ENCODE results near the gene TAC3. TPM values are rescaled to one million over a fixed set of nuclear protein-coding genes. Genes with fewer than 3 reads are reported as not detected.
A peak's percentile ranks its signal among the peaks of the same experiment; 100 is the strongest.

Gene TAC3
- total RNA-seq, 1 donor from 2014 or later: 0.51 TPM

- peaks cover 34% of the 10 kb centered on the region for H3K27me3 Mint-ChIP-seq (ENCODE audit: low read depth)
- no peak overlapping the region for H3K4me3 Mint-ChIP-seq
- no peaks in the 10 kb centered on the region for H3K9me3 Mint-ChIP-seq
- H3K27ac Mint-ChIP-seq (ENCODE audit: unreplicated experiment): no peak overlapping the region
- peaks cover 17% of the 10 kb centered on the region for H3K4me1 Mint-ChIP-seq
- TF ChIP-seq, protein P1, sequence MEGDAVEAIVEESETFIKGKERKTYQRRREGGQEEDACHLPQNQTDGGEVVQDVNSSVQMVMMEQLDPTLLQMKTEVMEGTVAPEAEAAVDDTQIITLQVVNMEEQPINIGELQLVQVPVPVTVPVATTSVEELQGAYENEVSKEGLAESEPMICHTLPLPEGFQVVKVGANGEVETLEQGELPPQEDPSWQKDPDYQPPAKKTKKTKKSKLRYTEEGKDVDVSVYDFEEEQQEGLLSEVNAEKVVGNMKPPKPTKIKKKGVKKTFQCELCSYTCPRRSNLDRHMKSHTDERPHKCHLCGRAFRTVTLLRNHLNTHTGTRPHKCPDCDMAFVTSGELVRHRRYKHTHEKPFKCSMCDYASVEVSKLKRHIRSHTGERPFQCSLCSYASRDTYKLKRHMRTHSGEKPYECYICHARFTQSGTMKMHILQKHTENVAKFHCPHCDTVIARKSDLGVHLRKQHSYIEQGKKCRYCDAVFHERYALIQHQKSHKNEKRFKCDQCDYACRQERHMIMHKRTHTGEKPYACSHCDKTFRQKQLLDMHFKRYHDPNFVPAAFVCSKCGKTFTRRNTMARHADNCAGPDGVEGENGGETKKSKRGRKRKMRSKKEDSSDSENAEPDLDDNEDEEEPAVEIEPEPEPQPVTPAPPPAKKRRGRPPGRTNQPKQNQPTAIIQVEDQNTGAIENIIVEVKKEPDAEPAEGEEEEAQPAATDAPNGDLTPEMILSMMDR (conservative IDR thresholded peaks at IDR 0.05): no peak
- no peaks in the 10 kb centered on the region for H3K36me3 Mint-ChIP-seq (ENCODE audit: low read depth)
- DNase-seq (ENCODE audit: low read depth, low spot score): no peak
These were observed 4.6 kb downstream of the TAC3 start for GRCh38 chr12:57011438-57012424.

- peaks cover 20% of the 10 kb centered on the region for H3K4me1 Mint-ChIP-seq
- H3K36me3 Mint-ChIP-seq (ENCODE audit: low read depth): no peaks in the 10 kb centered on the region
- DNase-seq (ENCODE audit: low read depth, low spot score): no peak
- H3K4me3 Mint-ChIP-seq: no peak overlapping the region
- no peak overlapping the region for H3K27ac Mint-ChIP-seq (ENCODE audit: unreplicated experiment)
- TF ChIP-seq, protein P1 (conservative IDR thresholded peaks at IDR 0.05): no peak
- no peaks in the 10 kb centered on the region for H3K9me3 Mint-ChIP-seq
- peaks cover 30% of the 10 kb centered on the region for H3K27me3 Mint-ChIP-seq (ENCODE audit: low read depth)
These were observed 5.6 kb downstream of the TAC3 start for GRCh38 chr12:57010627-57011247.

GRCh38 chr12:57009949-57010626 lies 6.2 kb downstream of the TAC3 start:
- DNase-seq (ENCODE audit: low read depth, low spot score): no peak
- H3K4me3 Mint-ChIP-seq: no peak overlapping the region
- peaks cover 26% of the 10 kb centered on the region for H3K4me1 Mint-ChIP-seq
- no peaks in the 10 kb centered on the region for H3K9me3 Mint-ChIP-seq
- peaks cover 23% of the 10 kb centered on the region for H3K27me3 Mint-ChIP-seq (ENCODE audit: low read depth)
- peak overlapping the region; percentile 66 for H3K27ac Mint-ChIP-seq (ENCODE audit: unreplicated experiment)
- H3K36me3 Mint-ChIP-seq (ENCODE audit: low read depth): no peaks in the 10 kb centered on the region
- TF ChIP-seq, protein P1 (conservative IDR thresholded peaks at IDR 0.05): no peak

GRCh38 chr12:57008178-57008577 lies 8.2 kb downstream of the TAC3 start:
- Mint-ChIP-seq H3K4me1 (peaks cover 29% of the 10 kb centered on the region), H3K36me3 (ENCODE audit: low read depth) (peaks cover 7% of the 10 kb centered on the region), H3K27me3 (ENCODE audit: low read depth) (peaks cover 9% of the 10 kb centered on the region), H3K27ac (ENCODE audit: unreplicated experiment) (no peak overlapping the region), H3K9me3 (no peaks in the 10 kb centered on the region), H3K4me3 (peak overlapping the region; percentile 89)
- TF ChIP-seq, protein P1 (conservative IDR thresholded peaks at IDR 0.05): peak; percentile 73
- DNase-seq (ENCODE audit: low read depth, low spot score): no peak

GRCh38 chr12:57006809-57007475 lies 9.4 kb downstream of the TAC3 start:
- DNase-seq (ENCODE audit: low read depth, low spot score): no peak
- TF ChIP-seq, protein P1 (conservative IDR thresholded peaks at IDR 0.05): no peak
- H3K4me3 Mint-ChIP-seq: peak overlapping the region; percentile 89
- peak overlapping the region; percentile 22 for H3K27ac Mint-ChIP-seq (ENCODE audit: unreplicated experiment)
- peaks cover 33% of the 10 kb centered on the region for H3K4me1 Mint-ChIP-seq
- H3K36me3 Mint-ChIP-seq (ENCODE audit: low read depth): peaks cover 12% of the 10 kb centered on the region
- H3K27me3 Mint-ChIP-seq (ENCODE audit: low read depth): no peaks in the 10 kb centered on the region
- H3K9me3 Mint-ChIP-seq: no peaks in the 10 kb centered on the region

All from neural crest cell (in vitro differentiated cells).